Endothelial cell of umbilical vein (primary cell): ENCODE data around the gene SPTLC2. TPM values are rescaled to one million over a fixed set of nuclear protein-coding genes. Genes with fewer than 3 reads are reported as not detected.

ENCODE experiments used
- BruUV-seq: library from RNA; stranded (reverse); fragments of 400-500 nt; replicated peaks from 2 replicates; lab custom pipeline; 2021; lab: Mats Ljungman, UMichigan
- CTCF ChIA-PET: fragments of 300-600, 350-600 bp; sonication (Branson Sonifier 250); formaldehyde crosslinking; loops from one replicate; lab custom pipeline; 2021; ENCODE audit warnings: antibody characterized with exemption, inconsistent platforms; lab: Charles Lee
- POLR2A ChIA-PET: fragments of 300-600, 350-600 bp; sonication (Branson Sonifier 250); formaldehyde crosslinking; loops from one replicate; lab custom pipeline; 2021; ENCODE audit warnings: antibody characterized with exemption, inconsistent platforms; lab: Charles Lee
- DNase-seq: peaks from one replicate; pipeline ENCODE4 v3.0.0-alpha.2; 2011; ENCODE audit warnings: low read depth, low spot score
- FAIRE-seq: peaks from 2 replicates; lab custom pipeline; 2011; peaks lifted over from hg19 to GRCh38; lab: Jason Lieb, UNC
- H2AFZ ChIP-seq: 2 replicates; pipeline ENCODE4 v1.6.0; 2012; ENCODE audit warnings: low read depth, low read length, control low read depth, inconsistent platforms
- H3K27ac ChIP-seq: 2 replicates; pipeline ENCODE4 v1.5.1; 2011; ENCODE audit warnings: low read depth, mild to moderate bottlenecking, control low read depth, low read length, moderate library complexity; ENCODE audit not compliant: insufficient read depth
- H3K27me3 ChIP-seq, 2 experiments: 2 replicates each; pipeline versions ENCODE4 v1.6.0 to v1.6.1; 2011; ENCODE audit warnings: low read length in 2 of 2, mixed read lengths in 1 of 2; ENCODE audit not compliant: control insufficient read depth in 2 of 2, insufficient read depth in 2 of 2
- H3K36me3 ChIP-seq, 2 experiments: 2 replicates in 1 of 2; 3 replicates in 1 of 2; pipeline ENCODE4 v1.5.1; 2011; ENCODE audit warnings: low read length in 2 of 2, mild to moderate bottlenecking in 1 of 2, moderate library complexity in 1 of 2; ENCODE audit not compliant: control insufficient read depth in 2 of 2, insufficient read depth in 2 of 2; ENCODE audit errors: extremely low read depth in 1 of 2
- H3K4me1 ChIP-seq: 3 replicates; pipeline ENCODE4 v1.5.1; 2011; ENCODE audit warnings: mild to moderate bottlenecking, low read length; ENCODE audit not compliant: control insufficient read depth, insufficient read depth; ENCODE audit errors: extremely low read depth
- H3K4me2 ChIP-seq: 2 replicates; pipeline ENCODE4 v1.6.1; 2011; ENCODE audit warnings: low read length, control low read depth, mixed read lengths; ENCODE audit not compliant: insufficient read depth
- H3K4me3 ChIP-seq, 3 experiments: fragments of 200-600 bp in 1 of 3; sonication (generic), shearing (Covaris generic) in 1 of 3; replicated peaks in 1 of 3; 2 replicates each; pipeline ENCODE4 v1.5.1; 2011 to 2016; ENCODE audit warnings: control low read depth in 3 of 3, low read length in 3 of 3, mild to moderate bottlenecking in 2 of 3, inconsistent platforms in 1 of 3, low read depth in 1 of 3, moderate library complexity in 1 of 3; ENCODE audit not compliant: insufficient read depth in 1 of 3
- H3K79me2 ChIP-seq: 2 replicates; pipeline ENCODE4 v1.6.0; 2012; ENCODE audit warnings: low read length, inconsistent platforms; ENCODE audit not compliant: control insufficient read depth, insufficient read depth
- H3K9ac ChIP-seq: replicated peaks from 2 replicates; pipeline ENCODE3; 2011; ENCODE audit warnings: low read length, control low read depth; ENCODE audit not compliant: insufficient read depth; ENCODE audit errors: extremely low read depth
- H3K9me1 ChIP-seq: replicated peaks from 3 replicates; pipeline ENCODE4 v1.6.0; 2011; ENCODE audit warnings: mild to moderate bottlenecking, low read length; ENCODE audit not compliant: control insufficient read depth, insufficient read depth; ENCODE audit errors: extremely low read depth
- H3K9me3 ChIP-seq: replicated peaks from 2 replicates; pipeline ENCODE4 v1.5.1; 2012; ENCODE audit warnings: low read length, inconsistent platforms; ENCODE audit not compliant: control insufficient read depth, insufficient read depth
- H4K20me1 ChIP-seq: replicated peaks from 2 replicates; pipeline ENCODE3; 2011; ENCODE audit warnings: mild to moderate bottlenecking, low read length; ENCODE audit not compliant: control insufficient read depth, insufficient read depth; ENCODE audit errors: extremely low read depth
- EZH2 ChIP-seq: IDR thresholded peaks from 2 replicates; pipeline ENCODE4 v1.6.1; 2012; ENCODE audit warnings: borderline replicate concordance, low read depth, mild to moderate bottlenecking, moderate library complexity, low read length, inconsistent platforms; ENCODE audit not compliant: severe bottlenecking
- FOS ChIP-seq: IDR thresholded peaks from 2 replicates; pipeline ENCODE4 v1.6.1; 2011; ENCODE audit warnings: mild to moderate bottlenecking, low read length, moderate library complexity, borderline replicate concordance; ENCODE audit not compliant: insufficient read depth
- GATA2 ChIP-seq: IDR thresholded peaks from 2 replicates; pipeline ENCODE4 v1.7.0; 2011; ENCODE audit warnings: low read depth, mild to moderate bottlenecking, moderate library complexity, mixed read lengths, low read length; ENCODE audit not compliant: insufficient read length, insufficient read depth
- JUN ChIP-seq: IDR thresholded peaks from 2 replicates; pipeline ENCODE4 v1.6.1; 2011; ENCODE audit warnings: borderline replicate concordance, low read depth; ENCODE audit not compliant: insufficient read length, insufficient read depth
- MYC ChIP-seq: IDR thresholded peaks from one replicate; pipeline ENCODE4 v1.6.1; 2011; ENCODE audit warnings: mild to moderate bottlenecking, low read depth, low read length
- POLR2A ChIP-seq: IDR thresholded peaks from 2 replicates; pipeline ENCODE4 v1.6.1; 2012; ENCODE audit warnings: low read depth, mild to moderate bottlenecking, control low read depth, low read length
- POLR2AphosphoS5 ChIP-seq: IDR thresholded peaks from 2 replicates; pipeline ENCODE4 v1.6.1; 2012; ENCODE audit warnings: low read depth, mild to moderate bottlenecking, control low read depth, low read length, moderate library complexity; ENCODE audit not compliant: insufficient read depth
- dilution Hi-C: fragments of 300-500 bp; cut with MboI; formaldehyde crosslinking; loops from one replicate; pipeline ENCODE4 v1.15.0; 2019; ENCODE audit warnings: low sequenced_read_pairs; ENCODE audit not compliant: extremely low pct_ligation_motif_present
- intact Hi-C: fragments of 100-400 bp; cut with micrococcal nuclease; formaldehyde crosslinking; loops from one replicate; pipeline ENCODE4 v1.10.0; 2022
- polyA plus RNA-seq, 4 experiments: library from polyadenylated mRNA; depleted of rRNA in 3 of 4; stranded (reverse) in 3 of 4; unstranded in 1 of 4; fragments of >200 nt; gene quantifications; 2 replicates each; pipeline versions ENCODE4 v1.2.1 to v1.2.3, GENCODE V29; 2011 to 2012; ENCODE audit warnings: missing spikeins in 1 of 4
- total RNA-seq: library from RNA; stranded (reverse); gene quantifications from 2 replicates; pipeline ENCODE4 v1.2.3, GENCODE V29; 2021
- TF ChIP-seq, protein P1 (sequence below): IDR thresholded peaks from 2 replicates; pipeline ENCODE4 v1.6.1; 2011; ENCODE audit not compliant: insufficient read depth, insufficient read length
- TF ChIP-seq, protein P2 (sequence below), 2 donors: IDR thresholded peaks; 1 replicate in 1 of 2; 2 replicates in 1 of 2; pipeline ENCODE4 v1.5.1; 2011; ENCODE audit warnings: low read length in 2 of 2, mild to moderate bottlenecking in 2 of 2, moderate library complexity in 2 of 2, control low read depth in 1 of 2, inconsistent platforms in 1 of 2, low read depth in 1 of 2; ENCODE audit not compliant: insufficient read depth in 1 of 2; ENCODE audit errors: extremely low read depth in 1 of 2

Gene SPTLC2
- total and polyA plus RNA-seq, 2 donors (not counting 3 experiments of a cell fraction or from before 2014, with no cell fraction given) = 19.1 to 71.3 TPM

DNA sequence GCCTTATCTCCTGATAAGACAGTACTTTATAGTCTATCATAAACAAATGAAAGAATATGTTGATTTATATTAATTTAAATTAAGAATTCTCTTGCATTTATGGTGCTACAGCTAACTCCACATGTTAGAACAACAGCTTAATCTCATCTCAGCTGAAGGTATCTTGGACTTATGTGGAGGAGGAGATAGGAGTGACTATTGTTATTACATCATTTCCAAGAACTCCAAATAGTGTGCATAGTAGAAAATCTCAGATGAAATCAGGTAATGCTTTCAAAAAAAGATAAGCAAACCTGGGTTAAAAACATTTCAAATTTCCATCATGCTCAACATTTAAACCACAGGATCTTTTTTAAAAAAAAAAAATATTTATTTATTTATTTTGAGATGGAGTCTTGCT, 86.5 kb downstream of the SPTLC2 start:
- peaks cover 0 to 3% of the 10 kb centered on the region in 2 experiments for H3K36me3 ChIP-seq
- H3K27me3 ChIP-seq = no peaks in the 10 kb centered on the region
- H3K4me1 ChIP-seq = no peaks in the 10 kb centered on the region
- H3K27ac ChIP-seq = no peak overlapping the region
- H3K9me1 ChIP-seq = no peaks in the 10 kb centered on the region
- CTCF ChIA-PET = interaction anchor here (0.9 to 1.5 kb wide), 2 partner anchors 12 to 70 kb away, joined by 3 to 4 read pairs; no protein-coding TSS in a partner anchor
- TF ChIP-seq EZH2 = no peak
- TF ChIP-seq GATA2 = no peak
- no peak for TF ChIP-seq MYC
- TF ChIP-seq, protein P1, sequence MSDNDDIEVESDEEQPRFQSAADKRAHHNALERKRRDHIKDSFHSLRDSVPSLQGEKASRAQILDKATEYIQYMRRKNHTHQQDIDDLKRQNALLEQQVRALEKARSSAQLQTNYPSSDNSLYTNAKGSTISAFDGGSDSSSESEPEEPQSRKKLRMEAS = no peak
- no peak for TF ChIP-seq POLR2A
- TF ChIP-seq FOS = no peak
- TF ChIP-seq, protein P2, sequence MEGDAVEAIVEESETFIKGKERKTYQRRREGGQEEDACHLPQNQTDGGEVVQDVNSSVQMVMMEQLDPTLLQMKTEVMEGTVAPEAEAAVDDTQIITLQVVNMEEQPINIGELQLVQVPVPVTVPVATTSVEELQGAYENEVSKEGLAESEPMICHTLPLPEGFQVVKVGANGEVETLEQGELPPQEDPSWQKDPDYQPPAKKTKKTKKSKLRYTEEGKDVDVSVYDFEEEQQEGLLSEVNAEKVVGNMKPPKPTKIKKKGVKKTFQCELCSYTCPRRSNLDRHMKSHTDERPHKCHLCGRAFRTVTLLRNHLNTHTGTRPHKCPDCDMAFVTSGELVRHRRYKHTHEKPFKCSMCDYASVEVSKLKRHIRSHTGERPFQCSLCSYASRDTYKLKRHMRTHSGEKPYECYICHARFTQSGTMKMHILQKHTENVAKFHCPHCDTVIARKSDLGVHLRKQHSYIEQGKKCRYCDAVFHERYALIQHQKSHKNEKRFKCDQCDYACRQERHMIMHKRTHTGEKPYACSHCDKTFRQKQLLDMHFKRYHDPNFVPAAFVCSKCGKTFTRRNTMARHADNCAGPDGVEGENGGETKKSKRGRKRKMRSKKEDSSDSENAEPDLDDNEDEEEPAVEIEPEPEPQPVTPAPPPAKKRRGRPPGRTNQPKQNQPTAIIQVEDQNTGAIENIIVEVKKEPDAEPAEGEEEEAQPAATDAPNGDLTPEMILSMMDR (IDR thresholded peaks at IDR 0.05; ENCODE audit: extremely low read depth in 1 of 2, insufficient read depth in 1 of 2, low read depth in 1 of 2, low read length in 2 of 2) = no peak
- TF ChIP-seq JUN = no peak
- no peak for TF ChIP-seq POLR2AphosphoS5
- dilution Hi-C loops (no loop called here), intact Hi-C loops (no loop called here)
- DNase-seq = no peak
- H3K4me2 ChIP-seq = no peak overlapping the region
- no peaks in the 10 kb centered on the region for H3K79me2 ChIP-seq
- POLR2A ChIA-PET = no interaction called here
- H3K9ac ChIP-seq = no peak overlapping the region
- H3K9me3 ChIP-seq = no peaks in the 10 kb centered on the region
- no peak overlapping the region for H3K4me3 ChIP-seq
- no peaks in the 10 kb centered on the region for H4K20me1 ChIP-seq
- H2AFZ ChIP-seq = no peak overlapping the region
- no peak for FAIRE-seq
- no TSS peak for BruUV-seq
